Measurements from ENCODE around the gene MYO10. TPM values are rescaled to one million over a fixed set of nuclear protein-coding genes. Genes with fewer than 3 reads are reported as not detected.

Gene MYO10
- total and polyA plus RNA-seq, 9 donors = 10.8 to 35.8 (median 16.3) TPM

DNA sequence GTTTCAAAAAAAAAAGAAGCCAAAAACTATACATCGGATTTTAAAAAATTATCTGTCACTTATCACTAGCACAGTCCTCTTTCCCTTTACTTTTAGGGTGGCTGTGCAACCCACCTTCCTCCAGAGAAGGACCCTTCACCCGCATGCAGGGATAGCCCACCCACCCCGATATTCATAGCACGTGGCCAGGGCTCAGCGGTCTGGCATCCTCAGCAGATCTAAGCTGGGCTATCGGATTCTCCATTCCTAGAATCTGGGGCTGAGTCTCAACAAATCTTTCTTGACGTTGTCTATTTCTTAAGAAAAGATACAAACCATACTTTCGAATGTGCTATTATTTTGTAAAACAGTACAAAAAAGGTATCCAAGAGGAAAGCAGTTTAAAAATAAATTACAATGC is 70.9 kb downstream of the MYO10 start:
- 11 to 34% (median 14%) methylated on average over 8 of the region's 8 CpGs for WGBS, 3 donors
- Histone ChIP-seq H3K4me3 (no peak overlapping the region), H3K4me1 (ENCODE audit: insufficient read depth) (peaks cover 13% of the 10 kb centered on the region), H3K9me3 (no peaks in the 10 kb centered on the region), H3K36me3 (no peaks in the 10 kb centered on the region), H3K27me3 (no peaks in the 10 kb centered on the region), H3K27ac (peak overlapping the region in 1 of 2 donors; percentile 21)
- intact Hi-C loops (cut with DNase I) = no loop called here
- TF ChIP-seq CTCF (IDR thresholded peaks at IDR 0.05) (no peak), EP300 (IDR thresholded peaks at IDR 0.05) (no peak), POLR2A (IDR thresholded peaks at IDR 0.05) (no peak)
- no peak for DNase-seq

- Histone ChIP-seq H3K9me3 (no peaks in the 10 kb centered on the region), H3K27ac (peak overlapping the region in 1 of 2 donors; percentile 21), H3K36me3 (no peaks in the 10 kb centered on the region), H3K27me3 (no peaks in the 10 kb centered on the region), H3K4me1 (ENCODE audit: insufficient read depth) (peaks cover 13% of the 10 kb centered on the region), H3K4me3 (no peak overlapping the region)
- no peak for DNase-seq
- no peak for TF ChIP-seq EP300 (IDR thresholded peaks at IDR 0.05)
- no peak for TF ChIP-seq CTCF (IDR thresholded peaks at IDR 0.05)
- TF ChIP-seq POLR2A (IDR thresholded peaks at IDR 0.05) = no peak
- intact Hi-C loops (cut with DNase I) = no loop called here
- 16 to 40% (median 21%) methylated on average over 4 of the region's 4 CpGs for WGBS, 3 donors
These were observed 71.4 kb downstream of the MYO10 start for GRCh38 chr5:16864631-16865131.

DNA sequence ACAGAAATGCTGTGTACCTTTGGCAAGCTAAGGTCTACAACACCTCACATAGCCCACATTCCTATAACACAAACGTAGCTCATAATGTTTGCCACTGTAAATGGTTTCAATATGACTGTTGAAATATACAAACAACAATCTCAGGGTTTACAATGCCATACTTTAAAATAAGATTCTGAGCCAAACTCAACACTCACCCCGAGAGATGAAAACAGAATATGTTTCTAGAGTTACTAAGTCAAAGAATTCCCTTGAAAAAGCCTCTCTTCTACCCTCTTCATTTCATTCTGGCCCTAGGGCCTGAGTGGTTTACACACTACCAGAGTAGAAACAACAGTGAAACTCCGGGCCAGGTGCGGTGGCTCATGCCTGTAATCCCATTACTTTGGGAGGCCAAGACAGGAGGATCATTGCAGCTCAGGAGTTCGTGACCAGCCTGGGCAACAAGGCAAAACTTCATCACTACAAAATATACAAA is 72.6 kb downstream of the MYO10 start:
- no peak for DNase-seq
- intact Hi-C loops (cut with DNase I) = no loop called here
- H3K4me3 ChIP-seq = no peak overlapping the region
- TF ChIP-seq EP300 (IDR thresholded peaks at IDR 0.05) = no peak
- H3K27ac ChIP-seq = no peak overlapping the region
- no peaks in the 10 kb centered on the region for H3K27me3 ChIP-seq
- peaks cover 13% of the 10 kb centered on the region for H3K4me1 ChIP-seq (ENCODE audit: insufficient read depth)
- H3K9me3 ChIP-seq = no peaks in the 10 kb centered on the region
- 87 to 91% (median 91%) methylated on average over 5 of the region's 5 CpGs for WGBS, 3 donors
- no peaks in the 10 kb centered on the region for H3K36me3 ChIP-seq

DNA sequence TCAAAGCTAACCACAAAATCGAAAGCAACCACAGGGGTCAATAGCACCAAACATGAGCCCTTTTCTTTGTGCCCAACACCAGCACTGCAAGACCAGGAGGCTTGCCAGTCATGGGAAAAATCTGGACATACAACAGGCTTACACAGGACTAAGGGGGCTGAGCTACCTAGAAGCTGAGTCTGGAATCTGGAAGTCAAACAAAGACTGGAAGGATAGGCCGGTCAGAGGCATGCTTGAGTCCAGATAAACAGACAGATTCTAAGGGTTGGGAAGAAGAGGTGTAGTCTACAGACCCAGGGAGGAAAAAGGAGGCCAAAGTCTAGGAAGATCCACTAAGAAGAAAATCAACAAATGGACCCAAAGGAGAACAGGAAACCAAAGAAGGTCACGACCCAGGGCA is 73.3 kb downstream of the MYO10 start:
- no peaks in the 10 kb centered on the region for H3K9me3 ChIP-seq
- 79 to 90% (median 86%) methylated on average over 3 of the region's 3 CpGs for WGBS, 3 donors
- no peak overlapping the region for H3K4me3 ChIP-seq
- H3K36me3 ChIP-seq = no peaks in the 10 kb centered on the region
- peaks cover 13% of the 10 kb centered on the region for H3K4me1 ChIP-seq (ENCODE audit: insufficient read depth)
- no peak for DNase-seq
- no peak overlapping the region for H3K27ac ChIP-seq
- no peaks in the 10 kb centered on the region for H3K27me3 ChIP-seq
- intact Hi-C loops (cut with DNase I) = no loop called here
- TF ChIP-seq CTCF (IDR thresholded peaks at IDR 0.05) = no peak
- no peak for TF ChIP-seq EP300 (IDR thresholded peaks at IDR 0.05)
- no peak for TF ChIP-seq POLR2A (IDR thresholded peaks at IDR 0.05)

DNA sequence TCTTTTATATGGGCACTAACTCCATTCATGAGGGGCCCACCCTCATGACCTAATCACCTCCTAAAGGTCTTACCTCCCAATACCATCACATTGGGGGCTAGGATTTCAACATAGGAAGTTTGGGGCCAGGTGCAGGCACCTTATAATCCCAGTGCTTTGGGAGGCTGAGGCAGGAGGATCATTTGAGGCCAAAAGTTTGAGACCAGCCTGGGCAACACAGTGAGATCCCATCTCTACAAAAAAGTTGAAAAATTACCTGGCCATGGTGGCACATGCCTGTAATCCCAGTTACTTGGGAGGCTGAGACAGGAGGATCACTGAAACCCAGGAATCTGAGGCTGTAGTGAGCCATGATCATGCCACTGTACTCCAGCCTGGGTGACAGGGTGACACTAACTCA is 76.7 kb downstream of the MYO10 start:
- H3K4me3 ChIP-seq = no peak overlapping the region
- no peak for TF ChIP-seq POLR2A (IDR thresholded peaks at IDR 0.05)
- TF ChIP-seq CTCF (IDR thresholded peaks at IDR 0.05) = no peak
- no peak for TF ChIP-seq EP300 (IDR thresholded peaks at IDR 0.05)
- H3K36me3 ChIP-seq = no peaks in the 10 kb centered on the region
- intact Hi-C loops (cut with DNase I) = no loop called here
- no peak for DNase-seq
- H3K4me1 ChIP-seq (ENCODE audit: insufficient read depth) = peaks cover 10% of the 10 kb centered on the region
- H3K27me3 ChIP-seq = no peaks in the 10 kb centered on the region
- no peaks in the 10 kb centered on the region for H3K9me3 ChIP-seq
- H3K27ac ChIP-seq = no peak overlapping the region
